ENCODE measurements around the gene MYH15. TPM values are rescaled to one million over a fixed set of nuclear protein-coding genes. Genes with fewer than 3 reads are reported as not detected.

Gene MYH15
- total RNA-seq, 3 donors from 2014 or later, result 0.28 to 0.46 (median 0.46) TPM

DNA sequence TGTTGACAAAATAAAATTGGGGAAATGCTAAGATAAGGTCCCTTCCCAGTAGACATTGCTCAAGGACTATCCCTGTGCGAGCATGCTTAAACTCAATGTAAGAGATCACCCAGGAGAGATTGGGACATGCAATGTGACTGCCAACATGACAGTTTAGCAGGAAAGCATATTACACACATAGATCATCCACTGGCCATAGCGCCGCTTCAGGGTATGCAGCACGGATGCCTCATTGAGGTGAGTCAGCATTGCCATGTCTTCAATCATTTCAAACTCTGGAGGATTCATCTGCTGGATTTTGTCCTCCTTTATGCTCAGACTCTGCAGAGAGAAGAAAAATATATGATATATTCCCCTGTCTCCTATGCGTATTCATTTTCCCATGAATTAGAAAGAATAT is 8.9 kb downstream of the MYH15 start:
- H3K9me3 ChIP-seq, result no peaks in the 10 kb centered on the region
- no peak for DNase-seq
- no peaks in the 10 kb centered on the region for H3K4me1 ChIP-seq (ENCODE audit: low read depth)
- TF ChIP-seq, protein P1, sequence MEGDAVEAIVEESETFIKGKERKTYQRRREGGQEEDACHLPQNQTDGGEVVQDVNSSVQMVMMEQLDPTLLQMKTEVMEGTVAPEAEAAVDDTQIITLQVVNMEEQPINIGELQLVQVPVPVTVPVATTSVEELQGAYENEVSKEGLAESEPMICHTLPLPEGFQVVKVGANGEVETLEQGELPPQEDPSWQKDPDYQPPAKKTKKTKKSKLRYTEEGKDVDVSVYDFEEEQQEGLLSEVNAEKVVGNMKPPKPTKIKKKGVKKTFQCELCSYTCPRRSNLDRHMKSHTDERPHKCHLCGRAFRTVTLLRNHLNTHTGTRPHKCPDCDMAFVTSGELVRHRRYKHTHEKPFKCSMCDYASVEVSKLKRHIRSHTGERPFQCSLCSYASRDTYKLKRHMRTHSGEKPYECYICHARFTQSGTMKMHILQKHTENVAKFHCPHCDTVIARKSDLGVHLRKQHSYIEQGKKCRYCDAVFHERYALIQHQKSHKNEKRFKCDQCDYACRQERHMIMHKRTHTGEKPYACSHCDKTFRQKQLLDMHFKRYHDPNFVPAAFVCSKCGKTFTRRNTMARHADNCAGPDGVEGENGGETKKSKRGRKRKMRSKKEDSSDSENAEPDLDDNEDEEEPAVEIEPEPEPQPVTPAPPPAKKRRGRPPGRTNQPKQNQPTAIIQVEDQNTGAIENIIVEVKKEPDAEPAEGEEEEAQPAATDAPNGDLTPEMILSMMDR (IDR thresholded peaks at IDR 0.05), result no peak
- intact Hi-C loops (cut with DNase I, micrococcal nuclease), result no loop called here
- no peaks in the 10 kb centered on the region for H3K36me3 ChIP-seq (ENCODE audit: low read depth)
- no peak overlapping the region for H3K4me3 ChIP-seq
- no peak for ATAC-seq

- Histone ChIP-seq H3K4me3 (no peak overlapping the region), H3K4me1 (ENCODE audit: low read depth) (no peaks in the 10 kb centered on the region), H3K9me3 (no peaks in the 10 kb centered on the region), H3K36me3 (ENCODE audit: low read depth) (no peaks in the 10 kb centered on the region)
- TF ChIP-seq, protein P1 (IDR thresholded peaks at IDR 0.05), result no peak
- intact Hi-C loops (cut with DNase I, micrococcal nuclease), result no loop called here
- no peak for ATAC-seq
- DNase-seq, result no peak
Measured at GRCh38 chr3:108500728-108501127, 9.7 kb downstream of the MYH15 start.

GRCh38 chr3:108497271-108497670 is 13.1 kb downstream of the MYH15 start:
- Histone ChIP-seq H3K9me3 (no peaks in the 10 kb centered on the region), H3K36me3 (ENCODE audit: low read depth) (no peaks in the 10 kb centered on the region), H3K4me3 (no peak overlapping the region), H3K4me1 (ENCODE audit: low read depth) (no peaks in the 10 kb centered on the region)
- intact Hi-C loops (cut with DNase I, micrococcal nuclease), result loop anchor here in 1 of 2 donors (10.0 kb wide), 1 partner anchor 58 kb away; no protein-coding TSS in a partner anchor
- ATAC-seq (no peak), DNase-seq (no peak)
- TF ChIP-seq, protein P1 (IDR thresholded peaks at IDR 0.05), result no peak

GRCh38 chr3:108495717-108496116 is 14.7 kb downstream of the MYH15 start:
- H3K9me3 ChIP-seq, result no peaks in the 10 kb centered on the region
- no peak overlapping the region for H3K4me3 ChIP-seq
- DNase-seq, result no peak
- H3K36me3 ChIP-seq (ENCODE audit: low read depth), result no peaks in the 10 kb centered on the region
- intact Hi-C loops (cut with DNase I, micrococcal nuclease), result loop anchor here in 1 of 2 donors (10.0 kb wide), 1 partner anchor 59 kb away; no protein-coding TSS in a partner anchor
- no peak for ATAC-seq
- TF ChIP-seq, protein P1 (IDR thresholded peaks at IDR 0.05), result no peak
- no peaks in the 10 kb centered on the region for H3K4me1 ChIP-seq (ENCODE audit: low read depth)

- no peak for DNase-seq
- Histone ChIP-seq H3K36me3 (ENCODE audit: low read depth) (no peaks in the 10 kb centered on the region), H3K9me3 (no peaks in the 10 kb centered on the region), H3K4me3 (no peak overlapping the region), H3K4me1 (ENCODE audit: low read depth) (no peaks in the 10 kb centered on the region)
- TF ChIP-seq, protein P1 (IDR thresholded peaks at IDR 0.05), result no peak
- ATAC-seq, result no peak
- intact Hi-C loops (cut with DNase I, micrococcal nuclease), result loop anchor here (5.0 to 10.0 kb wide), 2 partner anchors 57 to 60 kb away; no protein-coding TSS in a partner anchor
Measured at GRCh38 chr3:108494906-108495531, 15.4 kb downstream of the MYH15 start.
